GM19043 (cell line): ENCODE measurements around the gene PPP1R3F.
"Not testable (repeated sequence)": the region's sequence is repeated elsewhere in the genome, so short reads cannot be mapped to it uniquely, and the experiment has no call there.

Experiments
- ATAC-seq: cut with Tn5 transposase; IDR thresholded peaks from one replicate; pipeline ENCODE4 v1.9.1; 2021; ENCODE audit warnings: low read depth; ENCODE audit not compliant: unreplicated experiment

Gene PPP1R3F

GRCh38 chrX:49309401-49309981 is 39.9 kb downstream of the PPP1R3F start:
- no peak for ATAC-seq

DNA sequence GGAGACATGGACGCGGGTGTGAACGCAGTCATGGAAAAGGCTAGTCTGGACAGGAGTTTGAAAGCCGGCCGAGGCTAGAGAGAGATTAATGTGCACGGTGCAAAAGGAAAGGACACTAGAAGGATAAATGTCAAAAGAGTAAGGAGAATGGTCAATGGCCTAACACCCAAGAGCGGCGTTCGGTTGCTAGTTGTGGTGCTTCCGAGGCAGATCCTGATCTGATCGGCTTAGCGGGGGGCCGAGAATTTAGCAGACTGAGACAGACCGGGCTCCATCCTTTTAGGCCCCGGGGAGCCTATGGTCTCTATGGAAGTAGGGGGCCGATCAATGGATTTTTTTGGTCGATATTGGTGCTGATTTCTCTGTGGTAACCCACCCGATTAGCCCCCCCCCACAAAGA is 40.8 kb downstream of the PPP1R3F start:
- ATAC-seq = no peak

GRCh38 chrX:49312176-49312575 is 42.6 kb downstream of the PPP1R3F start:
- no peak for ATAC-seq

- ATAC-seq = no peak
Observed at GRCh38 chrX:49316085-49316484, 46.5 kb downstream of the PPP1R3F start.

DNA sequence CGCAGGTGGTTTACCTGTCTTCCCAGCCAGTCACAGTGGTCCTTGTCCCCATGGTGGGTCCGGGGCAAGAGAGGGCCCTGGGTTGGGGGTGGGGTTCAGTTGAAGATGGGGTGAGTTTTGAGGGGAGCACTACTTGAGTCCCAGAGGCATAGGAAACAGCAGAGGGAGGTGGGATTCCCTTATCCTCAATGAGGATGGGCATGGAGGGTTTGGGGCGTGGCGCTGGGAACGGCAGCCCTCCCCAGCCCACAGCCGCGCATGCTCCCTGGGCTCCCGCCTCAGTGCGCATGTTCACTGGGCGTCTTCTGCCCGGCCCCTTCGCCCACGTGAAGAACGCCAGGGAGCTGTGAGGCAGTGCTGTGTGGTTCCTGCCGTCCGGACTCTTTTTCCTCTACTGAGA is 52.1 kb downstream of the PPP1R3F start, which contains the start of gene GAGE12J:
GAGE12J (plus strand) TSS at position 301 of the 400 bp plus-strand sequence. CDS start 1,157 bp downstream, outside the sequence.
- not testable (repeated sequence) for ATAC-seq

- not testable (repeated sequence) for ATAC-seq
Observed at GRCh38 chrX:49322266-49322665, 52.7 kb downstream of the PPP1R3F start.

DNA sequence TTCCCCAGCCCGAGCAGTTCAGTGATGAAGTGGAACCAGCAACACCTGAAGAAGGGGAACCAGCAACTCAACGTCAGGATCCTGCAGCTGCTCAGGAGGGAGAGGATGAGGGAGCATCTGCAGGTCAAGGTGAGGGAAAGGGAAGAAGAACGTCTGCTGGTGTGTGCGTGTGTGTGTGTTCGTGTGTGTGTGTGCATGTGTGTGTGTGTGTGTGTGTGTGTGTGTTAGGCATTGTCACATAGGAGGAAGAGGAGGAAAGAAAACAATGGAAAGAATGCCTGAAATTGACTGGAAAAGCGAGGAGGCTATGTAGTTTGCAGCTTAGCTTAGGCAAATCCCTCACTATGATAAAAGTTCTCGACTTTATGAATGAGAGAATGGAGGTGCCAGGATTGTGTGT is 54.1 kb downstream of the PPP1R3F start:
- ATAC-seq = not testable (repeated sequence)

DNA sequence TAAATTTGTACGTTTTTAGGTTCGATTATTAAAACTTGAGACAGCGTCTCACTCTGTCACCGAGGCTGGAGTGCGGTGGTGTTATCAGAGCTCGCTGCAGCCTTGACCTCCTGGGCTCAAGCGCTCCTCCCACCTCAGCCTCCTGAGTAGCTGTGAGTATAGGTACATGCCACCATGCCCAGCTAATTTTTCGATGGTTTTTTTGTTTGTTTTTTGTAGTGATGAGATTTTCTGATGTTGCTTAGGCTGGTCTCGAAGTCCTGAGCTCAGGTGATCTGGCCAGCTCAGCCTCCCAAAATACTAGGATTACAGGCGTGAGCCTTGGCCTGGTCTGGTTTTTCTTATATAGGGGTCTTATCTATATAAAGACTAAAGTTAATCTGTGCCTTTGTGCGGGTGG is 60.8 kb downstream of the PPP1R3F start:
- not testable (repeated sequence) for ATAC-seq

DNA sequence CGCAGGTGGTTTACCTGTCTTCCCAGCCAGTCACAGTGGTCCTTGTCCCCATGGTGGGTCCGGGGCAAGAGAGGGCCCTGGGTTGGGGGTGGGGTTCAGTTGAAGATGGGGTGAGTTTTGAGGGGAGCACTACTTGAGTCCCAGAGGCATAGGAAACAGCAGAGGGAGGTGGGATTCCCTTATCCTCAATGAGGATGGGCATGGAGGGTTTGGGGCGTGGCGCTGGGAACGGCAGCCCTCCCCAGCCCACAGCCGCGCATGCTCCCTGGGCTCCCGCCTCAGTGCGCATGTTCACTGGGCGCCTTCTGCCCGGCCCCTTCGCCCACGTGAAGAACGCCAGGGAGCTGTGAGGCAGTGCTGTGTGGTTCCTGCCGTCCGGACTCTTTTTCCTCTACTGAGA is 61.7 kb downstream of the PPP1R3F start, which contains the start of gene GAGE13:
GAGE13 (plus strand) TSS at position 301 of the 400 bp plus-strand sequence. CDS start 1,156 bp downstream, outside the sequence.
- ATAC-seq = not testable (repeated sequence)

DNA sequence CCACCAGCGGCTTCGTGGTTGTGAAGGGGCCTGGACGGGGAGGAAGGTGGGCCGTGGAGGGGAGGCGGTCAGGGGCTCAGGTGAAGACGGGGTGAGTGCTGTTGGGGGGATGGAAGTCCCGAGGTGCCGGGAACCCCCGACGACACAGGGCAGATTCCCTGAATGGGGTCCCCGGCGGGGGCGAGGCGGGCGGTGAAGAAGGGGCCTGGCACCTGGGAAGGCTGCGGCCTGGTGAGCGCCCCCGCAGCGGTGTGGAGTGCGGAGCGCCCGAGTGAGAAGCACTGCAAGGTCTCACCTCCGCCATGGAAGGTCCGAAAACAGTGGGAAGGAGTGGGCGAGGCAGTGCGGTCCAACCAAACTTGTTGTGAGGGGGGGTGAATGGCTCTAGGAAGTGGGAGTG is 62.2 kb downstream of the PPP1R3F start:
- ATAC-seq = not testable (repeated sequence)
